ENCODE measurements around the gene DNAJC1.

DNAJC1 gene

DNA sequence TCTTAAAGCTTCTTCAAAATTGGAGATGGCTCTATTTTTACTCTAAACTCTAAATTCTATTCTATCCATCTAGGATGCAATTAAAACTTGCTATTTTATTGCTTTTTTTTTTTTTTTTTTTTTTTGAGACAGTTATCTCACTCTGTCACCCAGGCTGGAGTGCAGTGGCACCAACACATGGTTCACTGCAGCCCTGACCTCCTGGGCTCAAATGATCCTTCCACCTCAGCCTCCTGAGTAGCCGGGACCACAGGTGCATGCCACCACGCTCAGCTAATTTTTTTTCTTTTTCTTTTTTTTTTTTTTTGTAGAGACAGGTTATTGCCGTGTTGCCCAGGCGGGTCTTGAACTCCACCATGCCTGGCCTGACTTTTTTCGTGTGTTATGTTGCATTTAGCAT lies 41.2 kb downstream of the DNAJC1 start:
- no peak for DNase-seq (ENCODE audit: low read depth in 2 of 3, low spot score in 2 of 3)

DNA sequence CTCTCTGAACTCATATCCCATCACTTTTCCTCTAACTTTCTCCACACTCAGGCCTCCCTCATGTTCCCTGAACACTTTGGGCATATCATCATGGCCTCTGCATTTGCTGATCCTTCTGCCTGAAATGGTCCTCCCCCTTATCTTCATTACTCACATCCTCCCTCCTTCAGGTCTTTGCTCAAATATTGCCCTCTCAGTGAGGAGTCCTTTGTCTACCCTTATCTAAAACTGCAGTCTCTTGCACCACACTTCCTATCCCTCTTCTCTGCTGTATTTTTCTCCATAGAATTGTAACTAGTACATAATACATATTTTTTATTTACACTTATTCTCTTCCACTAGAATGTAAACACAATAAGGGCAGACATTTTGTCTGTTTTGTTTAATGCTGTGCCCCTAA lies 41.7 kb downstream of the DNAJC1 start:
- no peak for DNase-seq (ENCODE audit: low read depth in 2 of 3, low spot score in 2 of 3)

DNA sequence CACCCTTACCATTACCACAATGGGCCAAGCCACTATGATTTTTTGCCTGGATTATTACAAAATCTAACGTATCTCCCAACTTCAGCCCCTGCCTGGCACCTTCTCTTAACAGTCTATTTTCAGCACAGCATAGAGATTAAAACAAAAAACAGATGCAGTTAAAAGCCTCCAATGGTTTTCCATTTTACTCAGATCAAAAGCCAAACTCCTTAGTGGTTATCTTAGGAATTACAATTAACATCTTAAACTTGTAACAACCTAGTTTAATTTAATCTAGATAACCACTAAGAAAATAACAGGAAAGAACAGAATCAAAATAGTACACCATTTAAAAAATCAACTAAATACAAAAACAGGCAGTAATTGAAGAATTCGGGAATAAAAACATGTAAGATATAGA lies 43.5 kb downstream of the DNAJC1 start:
- no peak for DNase-seq (ENCODE audit: low read depth in 2 of 3, low spot score in 2 of 3)

DNA sequence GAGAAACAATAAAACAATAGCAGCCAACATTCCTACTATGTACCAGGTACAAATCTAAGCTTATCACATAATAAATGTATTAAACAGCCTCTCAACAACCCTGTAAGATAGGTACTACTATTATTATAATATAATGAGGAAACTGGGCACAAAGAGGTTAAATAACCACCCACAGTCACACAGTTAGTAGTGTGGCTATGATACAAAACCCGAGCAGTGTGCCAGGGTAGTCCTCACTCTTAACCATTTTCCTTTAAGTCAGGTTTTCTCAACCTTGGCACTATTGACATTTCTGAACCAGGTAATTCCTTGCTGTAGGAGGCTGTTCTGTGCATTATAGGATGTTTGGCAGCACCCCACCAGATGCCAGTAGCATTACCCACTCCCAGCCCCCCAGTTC lies 48.8 kb downstream of the DNAJC1 start:
- no peak for DNase-seq (ENCODE audit: low read depth in 2 of 3, low spot score in 2 of 3)

DNA sequence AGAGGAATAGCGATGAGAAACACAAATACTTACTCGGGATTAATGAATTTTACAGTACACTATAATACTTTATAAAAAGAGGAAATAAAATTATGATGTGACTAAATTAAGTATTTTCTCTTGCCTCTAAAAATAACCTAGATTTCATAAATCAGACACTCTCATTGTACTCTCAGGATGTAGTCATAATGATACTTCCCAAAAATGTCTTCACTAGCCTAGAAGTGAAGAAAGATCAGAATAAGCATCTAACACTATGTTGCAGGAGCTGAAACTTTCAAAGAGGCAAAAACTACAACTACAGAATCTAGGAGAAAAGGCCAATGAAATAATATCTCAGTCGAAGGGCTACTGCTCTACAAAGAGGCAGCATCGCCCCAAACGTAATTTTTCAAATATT lies 49.4 kb downstream of the DNAJC1 start:
- no peak for DNase-seq (ENCODE audit: low read depth in 2 of 3, low spot score in 2 of 3)

DNA sequence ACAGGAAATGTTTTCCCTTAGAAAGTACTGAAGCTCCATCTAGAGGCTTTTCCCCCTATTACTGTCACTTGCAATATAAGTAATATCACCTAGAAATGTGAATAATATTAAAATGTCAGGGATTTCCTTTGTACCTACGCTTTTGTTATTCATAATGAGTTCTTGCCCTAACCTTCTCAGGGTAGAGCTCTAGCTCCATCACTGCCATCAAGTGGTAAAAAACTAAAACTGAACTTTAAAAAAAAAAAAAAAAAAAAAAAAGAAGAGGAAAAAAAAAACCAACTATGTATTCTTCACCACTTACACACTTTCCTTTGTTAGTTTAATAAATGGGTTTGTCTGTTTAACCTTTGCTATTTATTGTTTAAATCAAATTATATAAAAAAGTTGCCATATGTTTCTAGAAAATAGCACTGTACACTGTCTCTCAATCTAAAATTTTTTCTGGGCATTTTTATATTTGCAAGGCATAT lies 49.9 kb downstream of the DNAJC1 start:
- DNase-seq (ENCODE audit: low read depth in 2 of 3, low spot score in 2 of 3) = no peak

DNA sequence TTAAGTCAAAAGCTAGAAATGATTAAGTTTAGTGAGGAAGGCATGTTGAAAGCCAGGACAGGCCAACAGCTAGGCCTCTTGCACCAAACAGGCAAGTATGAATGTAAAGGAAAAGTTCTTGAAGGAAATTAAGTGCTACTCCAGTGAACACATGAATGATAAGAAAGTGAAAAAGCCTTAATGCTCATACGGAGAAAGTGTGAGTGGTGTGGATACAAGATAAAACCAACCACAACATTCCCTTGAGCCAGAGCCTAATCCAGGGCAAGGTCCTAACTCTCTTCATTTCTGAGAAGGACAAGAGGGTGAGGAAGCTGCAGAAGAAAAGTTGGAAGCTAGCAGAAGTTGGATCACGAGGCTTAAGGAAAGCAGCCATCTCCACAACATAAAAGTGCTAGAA lies 53.0 kb downstream of the DNAJC1 start:
- DNase-seq (ENCODE audit: low read depth in 2 of 3, low spot score in 2 of 3) = no peak

DNA sequence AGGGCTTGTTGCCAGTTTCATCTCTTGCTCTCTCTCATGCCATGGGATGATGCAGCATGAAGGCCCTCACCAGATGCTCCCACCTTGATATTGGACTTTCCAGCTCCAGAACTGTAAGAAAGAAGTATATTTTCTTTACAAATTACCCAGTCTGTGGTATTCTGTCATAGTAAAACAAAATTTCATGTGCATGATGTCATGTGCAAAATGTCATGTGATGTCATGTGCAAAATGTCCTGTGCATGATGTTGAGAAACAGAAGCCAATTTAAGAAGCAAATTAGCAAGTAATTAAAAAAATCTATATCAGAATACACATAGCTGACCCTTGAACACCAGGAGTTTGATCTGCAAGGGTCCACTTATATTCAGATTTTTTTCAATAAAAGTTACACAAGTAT lies 56.6 kb downstream of the DNAJC1 start:
- DNase-seq (ENCODE audit: low read depth in 2 of 3, low spot score in 2 of 3) = no peak

DNA sequence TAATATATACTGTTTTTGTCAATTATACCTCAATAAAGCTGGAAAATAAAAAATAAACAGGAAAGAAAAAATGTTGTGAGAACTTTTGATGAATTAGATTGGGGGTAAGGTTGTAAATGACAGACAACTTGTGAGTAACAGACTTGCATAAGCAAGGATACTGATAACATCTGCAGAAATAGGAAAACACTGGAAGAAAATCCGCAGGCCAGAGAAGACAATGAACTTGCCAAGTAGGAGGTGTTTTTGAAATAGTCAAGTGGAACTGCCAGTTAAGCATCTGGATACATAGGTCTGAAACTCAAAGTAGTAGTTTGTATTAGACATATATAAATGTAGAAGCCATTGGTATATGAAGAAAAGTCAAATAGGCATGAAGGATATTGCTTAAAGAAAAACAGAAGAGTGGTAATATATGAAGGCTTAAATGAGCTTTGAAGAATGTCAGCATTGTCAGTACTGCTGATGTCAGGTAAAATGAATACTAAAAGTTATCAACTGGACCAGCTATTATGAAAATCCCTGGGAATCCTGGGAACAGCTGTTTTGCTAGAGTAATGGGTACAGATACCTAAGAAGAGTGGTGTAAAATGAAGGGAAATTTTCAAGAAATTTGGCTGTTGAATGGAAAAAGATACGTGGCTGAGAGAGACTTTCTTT lies 58.7 kb downstream of the DNAJC1 start:
- no peak for DNase-seq (ENCODE audit: low read depth in 2 of 3, low spot score in 2 of 3)

DNA sequence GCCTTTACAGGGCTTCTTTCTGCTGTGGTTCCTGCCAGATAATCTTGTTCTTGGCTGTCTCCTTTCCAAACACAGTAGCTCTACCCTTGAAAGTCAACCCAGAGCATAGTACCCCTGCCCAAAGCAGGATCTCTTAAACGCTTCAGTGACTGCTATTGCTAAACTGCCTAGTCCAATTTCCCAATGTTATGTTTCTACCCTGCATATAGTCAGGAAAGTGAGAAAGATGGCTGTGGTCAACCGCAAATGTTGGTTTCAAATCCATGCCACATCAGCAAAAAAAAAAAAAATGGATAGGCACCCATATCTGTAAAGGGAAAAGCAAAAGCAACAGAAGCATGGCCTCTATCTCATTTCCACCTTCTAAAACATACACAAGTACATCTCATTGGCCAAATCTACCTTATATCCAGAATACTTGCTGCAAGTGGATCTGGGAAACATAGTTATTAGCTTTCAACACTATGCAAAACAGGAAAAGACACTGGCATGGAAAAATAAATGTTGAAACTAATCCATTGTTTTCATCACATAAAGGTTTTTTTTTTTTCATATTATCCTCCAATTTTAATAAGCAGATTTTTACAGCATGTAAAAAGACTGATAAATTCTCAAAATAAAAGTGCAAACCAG lies 59.8 kb downstream of the DNAJC1 start:
- no peak for DNase-seq (ENCODE audit: low read depth in 2 of 3, low spot score in 2 of 3)

DNA sequence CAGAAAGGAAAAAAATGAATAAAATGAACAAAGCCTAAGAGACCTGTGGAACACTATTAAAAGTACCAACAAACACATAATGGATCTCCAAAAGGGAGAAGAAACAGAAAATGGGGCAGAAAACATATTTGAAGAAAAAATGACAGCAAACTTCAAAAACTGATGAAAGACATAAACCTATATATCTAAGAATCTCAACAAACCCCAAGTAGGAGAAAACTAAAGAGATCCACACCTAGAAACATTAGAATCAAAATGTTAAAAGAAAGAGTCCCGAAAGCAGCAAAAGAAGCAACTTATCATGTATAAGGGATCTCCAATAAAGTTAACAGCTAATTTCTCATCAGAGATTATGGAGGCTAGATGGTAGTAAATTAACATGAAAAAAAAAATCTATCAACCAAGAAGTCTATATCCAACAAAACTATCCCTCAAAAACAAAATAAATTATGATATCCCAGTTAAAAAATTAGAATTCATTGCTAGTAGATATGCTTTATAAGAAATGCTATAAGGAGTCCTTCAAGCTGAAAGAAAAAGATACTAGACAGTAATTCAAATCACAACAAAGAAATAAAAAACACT lies 68.0 kb downstream of the DNAJC1 start:
- DNase-seq (ENCODE audit: low read depth in 2 of 3, low spot score in 2 of 3) = no peak

DNA sequence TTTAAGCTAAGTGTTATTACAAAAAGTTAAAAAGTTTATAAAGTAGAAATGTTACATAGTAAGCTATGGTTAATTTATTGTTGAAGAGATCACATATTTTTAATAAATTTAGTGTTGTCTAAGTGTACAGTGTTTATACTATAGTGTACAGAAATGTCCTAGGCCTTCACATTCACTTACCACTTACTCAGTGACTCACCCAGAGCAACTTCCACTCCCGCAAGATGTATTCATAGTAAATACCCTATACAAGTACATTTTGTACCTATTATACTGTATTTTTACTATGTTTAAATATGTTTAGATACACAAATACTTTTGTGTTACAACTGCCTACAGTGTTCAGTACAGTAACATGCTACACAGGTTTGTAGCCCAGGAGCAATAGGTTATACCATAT lies 69.2 kb downstream of the DNAJC1 start:
- no peak for DNase-seq (ENCODE audit: low read depth in 2 of 3, low spot score in 2 of 3)

DNA sequence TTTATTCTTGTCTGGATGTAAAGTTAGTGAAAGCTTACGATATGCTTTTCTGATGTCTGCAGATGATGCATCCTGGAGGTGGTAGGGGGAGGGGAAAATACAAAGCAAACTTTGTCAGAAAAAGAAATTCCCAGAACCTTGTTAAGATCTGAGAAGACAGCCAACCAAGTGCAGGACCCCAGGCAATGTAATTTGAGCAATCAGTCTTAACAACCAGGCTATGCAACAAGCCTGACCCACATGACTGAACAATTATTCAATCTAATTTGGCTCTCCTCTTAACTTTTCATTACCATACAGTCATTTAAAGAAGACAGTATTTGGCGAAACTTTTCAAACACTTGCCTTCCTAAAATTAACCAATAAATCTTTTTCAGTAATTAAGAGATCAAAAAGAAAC lies 74.5 kb downstream of the DNAJC1 start:
- DNase-seq (ENCODE audit: low read depth in 2 of 3, low spot score in 2 of 3) = no peak

DNA sequence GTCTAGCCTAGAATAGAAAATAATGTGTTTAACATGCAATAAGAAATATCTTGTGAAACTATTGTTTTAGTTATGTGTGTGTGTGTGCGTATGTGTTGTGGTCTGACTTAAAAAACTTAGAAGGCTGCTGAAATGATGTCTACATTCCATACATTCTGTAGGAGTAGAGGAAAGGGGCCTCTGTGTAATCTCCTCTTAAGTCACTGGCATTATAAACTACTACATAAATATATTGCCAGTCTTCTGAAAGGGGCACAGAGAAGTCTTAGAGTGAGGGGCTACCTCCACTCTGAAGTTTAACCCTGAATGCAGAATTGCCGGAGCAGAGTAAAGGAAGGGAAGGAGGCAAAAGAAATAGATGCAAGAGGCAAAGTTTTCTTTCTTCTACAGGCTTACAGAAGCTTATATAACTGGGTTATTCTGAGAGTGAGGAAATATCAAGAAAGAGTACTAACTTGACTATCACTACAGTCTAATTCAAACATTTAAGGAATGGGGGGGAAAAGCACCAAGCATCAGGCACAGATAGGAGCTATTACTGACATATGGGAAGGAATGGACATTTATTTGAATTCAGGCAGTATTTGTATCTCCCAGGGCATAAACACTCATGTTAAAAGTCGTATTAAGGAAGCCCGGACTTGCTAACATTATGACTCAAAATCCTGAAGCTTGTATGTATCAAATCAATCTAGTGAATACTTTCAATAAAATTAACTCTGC lies 75.7 kb downstream of the DNAJC1 start:
- DNase-seq (ENCODE audit: low read depth in 2 of 3, low spot score in 2 of 3) = no peak

DNA sequence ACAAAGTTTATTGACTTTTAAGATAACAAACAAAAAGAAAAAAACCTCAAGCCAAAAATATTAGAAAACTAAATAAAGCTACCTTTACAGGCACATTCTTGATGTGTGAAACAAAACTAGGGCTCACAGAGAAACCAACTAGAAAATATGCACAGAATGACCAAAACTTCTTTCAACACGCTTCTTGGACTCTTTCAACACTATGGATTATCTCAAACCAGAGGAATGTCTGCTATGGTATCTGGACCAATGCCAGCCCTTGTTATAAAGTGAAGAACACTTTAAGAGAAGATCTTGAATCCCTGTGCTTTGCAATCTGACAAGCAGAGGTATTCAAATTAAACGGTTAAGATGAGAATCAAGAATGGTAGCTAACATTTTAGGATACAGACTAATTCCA lies 76.6 kb downstream of the DNAJC1 start:
- DNase-seq (ENCODE audit: low read depth in 2 of 3, low spot score in 2 of 3) = no peak

DNA sequence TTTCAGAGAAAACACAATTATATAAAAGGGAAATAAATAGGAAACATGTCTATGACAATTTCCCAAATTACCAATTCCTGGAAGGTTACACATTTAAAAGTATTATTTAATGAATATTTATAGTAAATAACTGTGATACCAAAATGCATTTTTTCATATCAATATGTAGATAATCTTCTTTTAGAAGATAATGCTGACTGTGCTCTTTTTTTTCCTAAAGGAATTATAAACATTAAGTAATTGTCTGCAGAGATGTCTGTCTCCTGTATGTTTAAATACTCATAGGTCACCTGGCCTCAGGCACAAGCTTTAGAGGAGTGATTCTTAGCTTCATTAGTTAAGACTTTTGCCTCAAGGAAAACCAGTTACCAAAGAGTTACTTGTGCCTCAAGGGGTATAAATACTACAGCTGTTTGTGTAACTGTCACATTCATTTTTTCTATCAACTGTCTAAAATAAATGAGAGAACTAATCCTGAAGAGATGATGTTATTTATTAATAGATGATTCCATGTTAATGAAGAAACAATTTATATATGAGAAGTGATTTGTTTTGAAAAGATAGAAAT lies 77.1 kb downstream of the DNAJC1 start:
- no peak for DNase-seq (ENCODE audit: low read depth in 2 of 3, low spot score in 2 of 3)

DNA sequence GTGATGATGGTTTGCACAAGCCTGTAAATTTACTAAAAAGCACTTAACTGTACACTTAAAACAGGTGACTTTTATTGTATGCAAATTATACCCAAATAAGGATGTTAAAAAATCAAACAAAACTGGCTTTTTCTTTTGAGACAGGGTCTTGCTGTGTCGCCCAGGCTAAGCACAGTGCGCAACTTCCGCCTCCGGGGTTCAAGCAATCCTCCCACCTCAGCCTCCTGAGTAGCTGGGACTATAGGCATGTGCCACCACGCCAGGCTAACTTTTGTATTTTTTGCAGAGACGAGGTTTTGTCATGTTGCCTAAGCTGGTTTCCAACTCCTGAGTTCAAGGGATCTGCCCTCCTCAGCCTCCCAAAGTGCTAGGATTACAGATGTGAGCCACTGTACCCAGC lies 77.7 kb downstream of the DNAJC1 start:
- DNase-seq (ENCODE audit: low read depth in 2 of 3, low spot score in 2 of 3) = no peak

DNA sequence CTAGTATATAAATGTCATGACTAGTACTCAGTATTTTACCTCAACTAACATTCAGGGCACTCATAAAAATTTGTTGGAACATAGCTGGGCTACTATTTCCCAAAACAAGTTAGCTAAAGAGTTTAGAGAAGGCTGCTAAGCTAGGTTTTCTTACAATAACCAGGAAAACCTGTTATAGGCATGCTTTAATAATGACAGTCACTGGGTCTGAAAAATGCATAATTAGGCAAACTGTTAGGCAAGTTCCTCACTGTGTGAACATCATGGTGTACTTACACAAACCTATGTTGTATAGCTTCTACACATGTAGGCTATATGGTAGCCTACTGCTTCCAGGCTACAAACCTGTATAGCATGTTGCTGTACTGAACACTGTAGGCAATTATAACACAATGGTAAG lies 79.0 kb downstream of the DNAJC1 start:
- no peak for DNase-seq (ENCODE audit: low read depth in 2 of 3, low spot score in 2 of 3)

DNA sequence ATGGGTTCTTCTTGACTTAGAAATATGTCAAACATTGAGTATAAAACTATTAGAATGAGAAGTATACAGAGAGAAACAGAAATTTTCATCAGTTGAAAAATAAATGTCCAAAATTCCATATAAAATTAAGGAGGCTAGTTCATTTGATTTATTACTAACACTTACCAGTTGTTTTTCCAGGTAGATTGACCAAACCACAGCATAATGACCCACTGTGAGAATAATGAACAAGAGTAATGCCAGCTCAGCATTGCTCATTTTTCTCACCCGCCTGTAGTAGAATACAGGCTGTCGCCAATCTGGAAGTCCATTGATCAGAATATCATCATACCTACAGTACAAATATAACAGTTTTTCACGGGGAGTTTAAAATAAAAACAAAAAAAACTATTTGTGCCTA lies 82.9 kb downstream of the DNAJC1 start:
- DNase-seq (ENCODE audit: low read depth in 2 of 3, low spot score in 2 of 3) = no peak

DNA sequence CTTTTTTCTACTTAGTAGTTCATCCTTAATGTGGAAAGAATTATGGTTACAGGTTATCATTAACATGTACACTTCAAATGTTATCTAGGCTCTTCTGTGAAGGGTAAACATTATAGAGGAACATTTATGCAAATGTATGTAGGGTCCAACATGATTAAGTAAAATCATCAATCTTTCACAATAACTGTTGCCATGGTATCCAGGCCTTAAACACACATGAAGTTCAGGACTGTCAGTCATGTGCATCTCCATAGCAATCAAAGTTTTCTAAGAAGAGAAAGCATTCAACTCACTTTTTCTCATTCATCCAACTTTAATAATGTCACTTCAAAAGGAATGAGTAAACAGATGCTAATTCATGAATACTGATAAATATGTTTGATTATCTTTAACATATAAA lies 83.6 kb downstream of the DNAJC1 start:
- DNase-seq (ENCODE audit: low read depth in 2 of 3, low spot score in 2 of 3) = no peak

DNA sequence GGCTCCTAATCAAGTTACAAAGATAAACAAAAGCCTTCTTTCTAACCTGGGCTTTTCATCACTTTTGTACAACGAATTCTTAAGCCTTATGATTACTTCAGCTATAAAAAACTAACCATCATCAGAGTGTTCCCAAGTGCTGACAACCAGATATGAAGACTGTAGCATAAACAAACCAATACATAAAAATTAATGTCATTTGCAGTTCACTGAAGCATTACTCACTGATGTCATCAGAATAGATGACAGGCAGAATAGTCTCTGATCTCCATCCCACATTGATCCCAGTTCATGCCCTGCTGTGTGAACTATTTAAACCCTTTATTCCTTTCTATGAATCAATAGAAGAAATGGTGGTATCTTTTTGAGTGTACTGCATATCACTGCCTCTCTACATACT lies 84.4 kb downstream of the DNAJC1 start:
- DNase-seq (ENCODE audit: low read depth in 2 of 3, low spot score in 2 of 3) = no peak

DNA sequence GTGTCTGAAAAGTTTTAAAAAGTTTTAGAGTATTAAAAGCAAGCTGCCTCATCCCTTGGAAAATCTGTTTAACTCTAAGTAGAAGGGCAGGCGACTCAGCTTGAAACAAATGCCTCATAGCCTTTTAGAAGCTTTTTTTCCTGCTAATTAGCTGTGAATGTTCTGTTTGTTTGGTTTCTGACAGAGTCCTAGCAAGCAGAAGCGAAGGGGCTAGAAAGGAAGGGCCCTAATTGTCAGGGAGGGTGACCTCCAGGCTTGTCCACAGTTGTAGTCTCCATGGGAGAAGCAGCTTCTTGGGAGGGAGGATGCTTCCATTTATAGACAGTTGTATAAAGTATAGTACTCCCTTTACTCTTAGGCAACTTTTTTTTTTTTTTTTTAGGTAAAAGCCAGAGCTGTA lies 90.9 kb downstream of the DNAJC1 start:
- DNase-seq (ENCODE audit: low read depth in 2 of 3, low spot score in 2 of 3) = no peak
